Measurements from ENCODE around the gene CLVS2. TPM values are rescaled to one million over a fixed set of nuclear protein-coding genes. Genes with fewer than 3 reads are reported as not detected.

CLVS2 gene
- total RNA-seq, 4 donors from 2014 or later = not detected

- no peak for DNase-seq (ENCODE audit: low spot score)
These were observed 46.4 kb downstream of the CLVS2 start for GRCh38 chr6:123042401-123042800.

DNA sequence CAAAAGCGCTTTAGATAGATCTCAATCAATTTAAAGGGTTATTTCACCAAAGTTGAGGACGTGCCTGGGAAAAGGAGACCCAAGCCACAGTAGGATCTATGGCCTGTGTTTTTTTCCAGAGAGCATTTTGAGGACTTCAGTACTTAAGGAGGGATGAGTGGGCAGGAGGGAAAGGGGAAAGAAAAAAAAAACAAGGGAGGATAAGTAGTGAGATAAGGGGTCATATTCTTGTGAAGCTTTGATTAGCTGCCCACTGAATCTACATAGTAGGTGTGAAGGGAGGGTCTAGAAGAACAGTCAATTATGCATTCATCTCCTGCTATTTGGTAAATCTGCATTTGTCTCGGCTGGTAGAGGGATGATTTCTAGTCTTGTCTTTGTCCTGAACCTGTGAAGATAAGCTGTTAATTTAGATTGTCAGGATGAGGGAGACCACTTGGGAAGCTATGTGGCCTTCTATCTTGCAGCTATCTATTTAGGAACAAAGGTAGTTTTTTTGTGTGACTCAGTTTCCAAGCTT is 48.4 kb downstream of the CLVS2 start:
- TF ChIP-seq, protein P1, sequence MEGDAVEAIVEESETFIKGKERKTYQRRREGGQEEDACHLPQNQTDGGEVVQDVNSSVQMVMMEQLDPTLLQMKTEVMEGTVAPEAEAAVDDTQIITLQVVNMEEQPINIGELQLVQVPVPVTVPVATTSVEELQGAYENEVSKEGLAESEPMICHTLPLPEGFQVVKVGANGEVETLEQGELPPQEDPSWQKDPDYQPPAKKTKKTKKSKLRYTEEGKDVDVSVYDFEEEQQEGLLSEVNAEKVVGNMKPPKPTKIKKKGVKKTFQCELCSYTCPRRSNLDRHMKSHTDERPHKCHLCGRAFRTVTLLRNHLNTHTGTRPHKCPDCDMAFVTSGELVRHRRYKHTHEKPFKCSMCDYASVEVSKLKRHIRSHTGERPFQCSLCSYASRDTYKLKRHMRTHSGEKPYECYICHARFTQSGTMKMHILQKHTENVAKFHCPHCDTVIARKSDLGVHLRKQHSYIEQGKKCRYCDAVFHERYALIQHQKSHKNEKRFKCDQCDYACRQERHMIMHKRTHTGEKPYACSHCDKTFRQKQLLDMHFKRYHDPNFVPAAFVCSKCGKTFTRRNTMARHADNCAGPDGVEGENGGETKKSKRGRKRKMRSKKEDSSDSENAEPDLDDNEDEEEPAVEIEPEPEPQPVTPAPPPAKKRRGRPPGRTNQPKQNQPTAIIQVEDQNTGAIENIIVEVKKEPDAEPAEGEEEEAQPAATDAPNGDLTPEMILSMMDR (IDR thresholded peaks at IDR 0.05) = no peak
- ATAC-seq (ENCODE audit: low FRiP score) = no peak

More at GRCh38 chr6:123042401-123042800, 46.4 kb downstream of the CLVS2 start:
- ATAC-seq (ENCODE audit: low FRiP score) = no peak
- TF ChIP-seq, protein P1 (IDR thresholded peaks at IDR 0.05) = no peak

DNA sequence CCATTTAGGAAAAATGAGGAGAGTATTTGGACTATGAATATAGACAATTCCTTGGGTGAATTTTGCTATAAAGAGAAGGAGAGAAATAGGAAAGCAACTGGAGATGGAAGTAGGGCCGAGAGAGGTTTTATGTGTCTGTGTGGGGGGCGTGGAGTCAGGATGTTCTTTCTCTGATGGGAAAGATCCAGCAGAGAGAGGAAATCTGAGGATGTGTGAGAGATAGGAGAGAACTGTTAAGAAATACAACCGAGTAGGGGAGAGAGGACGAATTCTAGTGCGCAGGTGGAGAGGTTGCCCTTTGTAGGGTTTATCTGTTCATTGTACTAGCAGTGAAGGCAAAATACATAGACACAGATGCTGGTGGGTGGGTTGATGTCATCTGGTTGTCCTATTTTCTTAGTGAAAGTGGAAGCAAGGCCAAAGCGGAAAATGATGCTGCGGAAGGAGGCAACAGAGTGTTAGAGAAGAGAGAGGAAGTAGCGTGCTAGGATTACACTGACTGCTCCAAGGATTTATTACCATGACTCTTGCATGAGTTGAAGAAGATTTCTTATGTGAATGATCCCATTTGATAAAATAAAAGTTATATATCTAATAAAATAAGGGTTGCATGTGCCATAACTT is 57.7 kb downstream of the CLVS2 start:
- DNase-seq (ENCODE audit: low spot score) (no peak), ATAC-seq (ENCODE audit: low FRiP score) (no peak)
- TF ChIP-seq, protein P1 (IDR thresholded peaks at IDR 0.05) = no peak

More for the DNA sequence above, 48.4 kb downstream of the CLVS2 start:
- DNase-seq (ENCODE audit: low spot score) = no peak

DNA sequence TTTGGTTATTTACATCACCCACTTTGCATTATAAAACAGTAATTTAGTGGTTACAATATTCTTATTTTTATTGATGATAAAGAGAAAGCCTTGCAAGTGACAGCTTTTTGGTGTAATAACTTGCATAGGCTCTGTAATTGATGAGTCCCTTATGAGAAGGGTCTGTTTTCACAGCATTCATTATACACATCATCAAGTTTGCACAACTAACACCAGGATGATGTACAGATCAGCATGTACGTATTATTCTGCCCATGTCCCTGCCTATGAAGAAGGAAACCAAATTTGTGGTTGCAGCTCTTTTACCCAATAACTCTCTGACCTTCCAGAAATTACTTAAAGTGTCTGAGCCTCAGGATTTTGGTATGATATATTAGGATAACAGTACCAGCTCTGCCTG is 59.2 kb downstream of the CLVS2 start:
- ATAC-seq (ENCODE audit: low FRiP score) = no peak
- no peak for DNase-seq (ENCODE audit: low spot score)
- TF ChIP-seq, protein P1 (IDR thresholded peaks at IDR 0.05) = no peak

GRCh38 chr6:123062670-123063069 is 66.6 kb downstream of the CLVS2 start:
- DNase-seq (ENCODE audit: low spot score) (no peak), ATAC-seq (ENCODE audit: low FRiP score) (no peak)
- TF ChIP-seq, protein P1 (IDR thresholded peaks at IDR 0.05) = no peak

DNA sequence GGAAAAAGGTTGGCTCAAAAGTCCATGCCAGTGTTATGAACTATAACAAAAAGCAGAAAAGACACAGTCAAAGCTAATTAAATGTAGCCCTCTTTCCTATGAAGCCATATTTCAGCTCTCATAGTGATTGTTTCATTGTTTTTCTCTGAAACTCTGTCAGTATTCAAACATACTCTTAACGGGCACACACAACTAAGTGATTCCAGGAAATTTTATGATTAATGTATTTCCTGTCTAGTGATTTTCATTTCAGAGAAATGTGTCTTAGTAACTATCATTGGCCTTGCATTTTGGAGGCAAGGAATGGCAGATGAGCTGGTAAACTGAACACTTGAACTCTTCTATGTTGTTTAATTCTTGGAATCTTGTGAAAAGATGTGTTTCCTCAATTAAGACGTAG is 68.0 kb downstream of the CLVS2 start:
- no peak for ATAC-seq (ENCODE audit: low FRiP score)
- TF ChIP-seq, protein P1 (IDR thresholded peaks at IDR 0.05) = no peak
- no peak for DNase-seq (ENCODE audit: low spot score)

DNA sequence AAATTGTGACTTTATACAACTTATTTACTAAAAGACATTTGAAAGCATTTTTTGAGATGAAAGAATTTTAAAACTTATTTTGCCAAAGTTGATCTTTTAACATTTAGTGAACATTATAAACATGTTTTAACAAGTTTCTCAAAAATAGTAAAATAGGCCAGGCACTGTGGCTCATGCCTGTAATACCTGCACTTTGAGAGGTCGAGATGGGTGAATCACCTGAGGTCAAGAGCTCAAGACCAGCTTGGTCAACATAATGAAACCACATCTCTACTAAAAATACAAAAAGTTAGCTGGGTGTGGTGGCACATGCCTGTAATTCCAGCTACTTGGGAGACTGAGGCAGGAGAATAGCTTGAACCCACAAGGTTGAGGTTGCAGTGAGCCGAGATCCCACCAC is 78.6 kb downstream of the CLVS2 start:
- TF ChIP-seq, protein P1 (IDR thresholded peaks at IDR 0.05) = no peak
- no peak for ATAC-seq (ENCODE audit: low FRiP score)
- no peak for DNase-seq (ENCODE audit: low spot score)
